ENCODE data around the gene STAT4.

DNA sequence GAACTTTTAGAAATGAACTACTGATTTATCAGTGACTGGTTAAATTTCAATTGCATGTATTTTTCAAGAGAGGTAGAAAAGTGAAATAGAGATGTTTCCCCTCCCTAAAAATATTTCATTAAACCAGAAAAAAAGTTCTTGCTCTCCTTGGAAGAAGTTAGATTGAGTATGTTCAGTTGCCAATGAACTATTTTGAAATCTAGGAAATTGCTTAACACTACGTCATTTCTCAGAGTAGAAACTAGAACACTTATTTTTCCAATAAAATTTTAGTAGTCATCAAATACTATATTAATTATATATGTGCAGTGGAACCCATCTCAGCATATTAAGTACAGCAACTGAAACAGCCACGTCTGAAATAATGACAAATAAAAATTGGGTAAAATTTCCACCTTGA is 85.0 kb downstream of the STAT4 start:
- TF ChIP-seq, protein P1, sequence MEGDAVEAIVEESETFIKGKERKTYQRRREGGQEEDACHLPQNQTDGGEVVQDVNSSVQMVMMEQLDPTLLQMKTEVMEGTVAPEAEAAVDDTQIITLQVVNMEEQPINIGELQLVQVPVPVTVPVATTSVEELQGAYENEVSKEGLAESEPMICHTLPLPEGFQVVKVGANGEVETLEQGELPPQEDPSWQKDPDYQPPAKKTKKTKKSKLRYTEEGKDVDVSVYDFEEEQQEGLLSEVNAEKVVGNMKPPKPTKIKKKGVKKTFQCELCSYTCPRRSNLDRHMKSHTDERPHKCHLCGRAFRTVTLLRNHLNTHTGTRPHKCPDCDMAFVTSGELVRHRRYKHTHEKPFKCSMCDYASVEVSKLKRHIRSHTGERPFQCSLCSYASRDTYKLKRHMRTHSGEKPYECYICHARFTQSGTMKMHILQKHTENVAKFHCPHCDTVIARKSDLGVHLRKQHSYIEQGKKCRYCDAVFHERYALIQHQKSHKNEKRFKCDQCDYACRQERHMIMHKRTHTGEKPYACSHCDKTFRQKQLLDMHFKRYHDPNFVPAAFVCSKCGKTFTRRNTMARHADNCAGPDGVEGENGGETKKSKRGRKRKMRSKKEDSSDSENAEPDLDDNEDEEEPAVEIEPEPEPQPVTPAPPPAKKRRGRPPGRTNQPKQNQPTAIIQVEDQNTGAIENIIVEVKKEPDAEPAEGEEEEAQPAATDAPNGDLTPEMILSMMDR (conservative IDR thresholded peaks at IDR 0.05 in 1 of 2, IDR thresholded peaks at IDR 0.05 in 1 of 2; ENCODE audit: extremely low read depth in 1 of 2, insufficient read depth in 1 of 2, low read depth in 1 of 2, low read length in 2 of 2), result no peak
- TF ChIP-seq EZH2 (IDR thresholded peaks at IDR 0.05; ENCODE audit: borderline replicate concordance, low read length), result no peak

Data from mammary epithelial cell (primary cell).